K562 (cell line): ENCODE data around the gene INSR.

Experiments used
- EHMT2 ChIP-seq: fragments of 450-650 bp; IDR thresholded peaks from 2 replicates; pipeline ENCODE4 v1.6.1; 2018; ENCODE audit warnings: antibody characterized with exemption
- EP300 ChIP-seq: IDR thresholded peaks from 2 replicates; pipeline ENCODE4 v1.6.1; 2012; ENCODE audit warnings: low read length, improper control_type of control experiment

DNA sequence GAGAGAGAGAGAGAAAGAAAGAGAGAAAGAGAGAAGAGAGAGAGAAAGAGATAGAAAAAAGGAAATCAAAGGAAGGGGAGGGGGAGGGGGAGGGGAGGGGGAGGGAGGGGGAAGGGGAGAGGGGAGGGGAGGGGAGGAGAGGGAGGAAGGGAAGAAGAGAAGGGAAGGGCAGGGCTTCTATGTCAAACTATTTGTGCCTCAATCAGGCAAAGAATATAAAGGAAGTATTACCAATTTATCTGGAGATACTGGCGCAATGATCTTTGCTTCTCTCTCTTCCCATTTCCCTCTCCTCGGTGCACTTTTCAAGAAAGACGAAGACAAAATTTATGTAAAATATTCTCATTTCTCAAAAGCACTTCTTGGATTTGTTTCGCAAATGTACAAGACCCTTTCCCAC, 9.3 kb upstream of the INSR start:
- TF ChIP-seq EHMT2 (no peak), EP300 (no peak)
